Left lobe of liver (tissue), 2 donors: ENCODE data around the gene DACH1. TPM values are rescaled to one million over a fixed set of nuclear protein-coding genes. Genes with fewer than 3 reads are reported as not detected.
"Not testable (repeated sequence)": the region's sequence is repeated elsewhere in the genome, so short reads cannot be mapped to it uniquely, and the experiment has no call there.

Source experiments
- ATAC-seq: fragments of 200-7000 bp; cut with Tn5 transposase; one replicate; pipeline ENCODE4 v1.9.1; 2020; ENCODE audit warnings: mild to moderate bottlenecking, moderate library complexity
- DNase-seq: peaks from one replicate; pipeline ENCODE4 v3.0.0-alpha.2; 2020; ENCODE audit warnings: low spot score
- total RNA-seq: library from RNA; stranded (reverse); gene quantifications from one replicate; pipeline ENCODE4 v1.2.1, GENCODE V29; 2021
- donor health status: DM: no; HTN: no; CAD: no; lungs with moderate emphysema.
- donor health status: DM: no; HTN: yes; CAD: no.

The DACH1 gene
- total RNA-seq: 1.2 TPM

DNA sequence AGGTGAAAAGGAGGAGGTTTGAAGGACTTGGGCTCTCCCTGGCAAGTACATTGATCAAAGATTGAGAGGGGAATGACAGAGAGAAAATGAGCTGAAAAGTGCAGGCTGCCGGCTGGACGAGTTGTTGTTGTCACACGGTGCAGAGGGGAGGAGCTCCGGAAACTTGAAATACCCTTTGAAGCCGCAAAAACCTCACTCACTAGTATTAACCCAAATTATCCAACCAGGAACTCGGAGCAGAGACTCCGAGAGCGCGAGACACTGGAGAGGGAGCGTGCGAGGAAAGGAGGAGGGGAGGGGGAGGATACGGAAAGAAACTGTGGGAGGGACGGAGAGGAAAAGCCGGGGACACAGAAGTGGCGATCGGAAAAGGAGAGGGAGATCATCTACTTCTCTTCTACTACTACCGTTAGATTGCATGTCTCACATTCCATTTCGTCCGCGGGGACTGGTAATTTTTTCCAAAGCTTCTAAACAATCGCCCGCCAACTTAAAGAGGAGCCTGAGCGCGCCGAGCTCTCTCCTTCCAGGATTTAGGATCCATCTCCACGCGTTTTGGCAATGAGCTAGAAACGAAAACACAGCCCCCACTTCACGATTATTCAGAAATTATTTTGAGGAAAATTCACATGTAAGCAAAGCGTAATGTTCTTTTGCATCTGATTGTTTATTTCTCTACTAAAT lies at the start of gene DACH1:
DACH1 (minus strand) TSS at position 74 of the 684 bp plus-strand sequence.
- peak; percentile 68 for ATAC-seq

DNA sequence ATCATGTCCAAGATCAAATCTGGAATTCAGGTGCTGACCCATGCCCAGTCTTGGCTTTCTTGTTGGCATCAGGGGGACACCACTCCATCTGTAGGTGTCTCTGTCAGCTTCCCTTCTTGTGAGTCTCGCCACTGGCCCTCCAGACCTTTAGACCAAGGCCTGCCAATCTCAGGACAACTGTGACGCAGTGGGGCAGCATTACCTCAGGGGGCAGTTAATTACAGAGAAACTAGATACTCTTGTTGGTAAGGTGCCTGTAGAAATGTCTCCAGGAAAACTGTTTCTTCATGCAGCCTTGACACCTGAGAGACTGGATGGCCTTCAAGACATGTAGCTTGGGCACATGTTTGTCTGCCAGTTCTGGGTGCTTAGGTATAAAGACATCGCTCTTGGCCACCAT lies 46.7 kb upstream of the DACH1 start:
- DNase-seq (no peak), ATAC-seq (no peak)

More for the DNA sequence above, at the start of gene DACH1:
- peak; percentile 44 for DNase-seq

DNA sequence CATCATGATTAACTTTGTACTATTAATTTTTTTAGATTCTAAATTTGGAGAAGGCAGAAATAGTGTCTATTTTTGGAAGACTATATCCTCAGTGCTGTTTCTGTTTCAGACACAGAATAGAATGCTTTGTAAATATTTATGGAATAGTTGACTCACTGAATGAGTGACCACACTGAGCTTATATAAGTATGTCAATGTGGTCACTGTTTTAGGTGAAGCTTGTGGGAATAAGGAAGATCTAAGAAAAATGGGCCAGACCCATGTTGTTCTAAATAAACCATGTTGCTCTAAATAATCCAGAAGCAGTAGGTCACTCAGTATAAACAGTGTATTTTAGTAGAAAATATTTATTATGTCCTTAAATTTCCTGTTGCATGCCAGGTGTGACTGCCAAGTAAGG lies 45.5 kb upstream of the DACH1 start:
- ATAC-seq: no peak
- DNase-seq: no peak

DNA sequence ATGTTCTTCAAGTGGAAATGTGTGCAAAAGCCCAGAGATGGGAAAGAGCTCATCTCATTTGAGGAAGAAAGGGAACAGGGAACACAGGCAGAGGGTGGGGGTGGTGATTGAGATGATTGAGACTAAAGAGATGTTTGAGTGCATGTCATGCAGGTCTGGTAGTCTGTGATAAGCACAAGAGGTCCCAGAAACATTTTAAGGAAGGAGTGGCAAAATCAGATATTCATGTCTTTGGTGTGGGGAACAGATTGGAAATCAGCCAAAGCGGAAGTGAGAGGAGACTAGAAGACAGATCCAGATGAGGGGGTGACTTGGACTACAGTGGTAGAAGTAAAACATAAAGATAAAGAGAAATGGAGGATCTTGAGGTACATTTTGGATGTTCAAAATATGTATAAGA lies 39.4 kb upstream of the DACH1 start:
- DNase-seq (no peak), ATAC-seq (no peak)

DNA sequence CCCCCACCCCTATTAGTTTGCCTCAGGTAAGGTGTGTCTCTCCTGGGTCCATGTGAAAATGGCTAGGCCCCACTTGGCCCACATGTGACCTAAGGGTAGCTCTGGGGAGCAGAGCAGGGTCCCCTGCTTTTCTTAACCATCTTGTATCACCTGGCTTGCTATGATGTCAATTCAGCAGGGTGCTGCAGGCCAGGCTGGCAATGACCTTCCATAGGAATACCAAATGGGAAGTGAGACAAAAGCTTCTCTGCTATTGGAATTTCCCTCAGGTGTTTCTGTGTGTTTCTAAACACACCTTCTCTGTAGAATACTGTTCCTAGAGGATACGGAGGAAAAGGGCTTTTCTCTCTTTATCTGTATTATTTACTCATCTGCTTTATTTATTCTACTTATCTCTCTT lies 35.7 kb upstream of the DACH1 start:
- DNase-seq: no peak
- ATAC-seq: no peak

DNA sequence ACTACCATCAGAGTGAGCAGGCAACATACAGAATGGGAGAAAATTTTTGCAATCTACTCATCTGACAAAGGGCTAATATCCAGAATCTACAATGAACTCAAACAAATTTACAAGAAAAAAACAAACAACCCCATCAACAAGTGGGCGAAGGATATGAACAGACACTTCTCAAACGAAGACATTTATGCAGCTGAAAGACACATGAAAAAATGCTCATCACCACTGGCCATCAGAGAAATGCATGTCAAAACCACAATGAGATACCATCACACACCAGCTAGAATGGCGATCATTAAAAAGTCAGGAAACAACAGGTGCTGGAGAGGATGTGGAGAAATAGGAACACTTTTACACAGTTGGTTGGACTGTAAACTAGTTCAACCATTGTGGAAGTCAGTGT lies 26.5 kb upstream of the DACH1 start:
- not testable (repeated sequence) for DNase-seq, ATAC-seq

DNA sequence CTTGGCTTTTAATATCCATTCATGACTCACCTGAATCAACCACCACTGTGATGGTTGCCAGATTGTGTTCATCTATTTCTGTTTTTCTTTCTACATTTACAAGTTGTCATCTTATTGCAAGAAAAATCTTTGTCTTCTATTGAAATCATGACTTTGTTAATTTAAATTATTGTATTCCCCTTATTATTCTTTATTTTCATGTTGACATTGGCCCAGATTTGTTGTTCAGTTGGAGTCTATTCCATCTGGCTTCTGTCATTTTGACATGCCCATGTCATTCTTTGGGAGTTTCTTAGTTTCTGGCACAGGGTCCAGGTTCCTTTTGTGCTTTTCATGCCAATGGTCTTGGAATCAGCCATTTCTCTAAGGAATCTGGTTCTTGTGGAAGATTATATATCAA lies 19.9 kb upstream of the DACH1 start:
- DNase-seq (no peak), ATAC-seq (no peak)

DNA sequence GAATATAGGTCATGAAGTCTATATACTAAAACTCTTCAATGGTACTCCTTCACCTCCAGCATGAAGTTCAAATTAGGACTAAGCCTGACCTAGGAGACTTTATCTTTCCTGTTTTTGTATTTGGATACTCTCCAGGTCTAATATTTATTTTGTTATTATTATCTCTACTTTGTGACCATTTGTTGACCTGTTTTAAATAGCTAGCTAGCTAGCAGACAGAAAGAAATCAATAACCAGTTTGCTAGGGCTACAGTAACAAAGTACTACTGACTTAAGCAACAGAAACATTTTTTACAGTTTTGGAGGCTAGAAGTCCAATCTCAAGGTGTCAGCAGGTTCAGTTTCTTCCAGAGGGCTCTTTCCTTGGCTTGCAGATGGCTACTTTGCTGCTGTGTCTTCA lies 15.1 kb upstream of the DACH1 start:
- ATAC-seq (no peak), DNase-seq (no peak)

DNA sequence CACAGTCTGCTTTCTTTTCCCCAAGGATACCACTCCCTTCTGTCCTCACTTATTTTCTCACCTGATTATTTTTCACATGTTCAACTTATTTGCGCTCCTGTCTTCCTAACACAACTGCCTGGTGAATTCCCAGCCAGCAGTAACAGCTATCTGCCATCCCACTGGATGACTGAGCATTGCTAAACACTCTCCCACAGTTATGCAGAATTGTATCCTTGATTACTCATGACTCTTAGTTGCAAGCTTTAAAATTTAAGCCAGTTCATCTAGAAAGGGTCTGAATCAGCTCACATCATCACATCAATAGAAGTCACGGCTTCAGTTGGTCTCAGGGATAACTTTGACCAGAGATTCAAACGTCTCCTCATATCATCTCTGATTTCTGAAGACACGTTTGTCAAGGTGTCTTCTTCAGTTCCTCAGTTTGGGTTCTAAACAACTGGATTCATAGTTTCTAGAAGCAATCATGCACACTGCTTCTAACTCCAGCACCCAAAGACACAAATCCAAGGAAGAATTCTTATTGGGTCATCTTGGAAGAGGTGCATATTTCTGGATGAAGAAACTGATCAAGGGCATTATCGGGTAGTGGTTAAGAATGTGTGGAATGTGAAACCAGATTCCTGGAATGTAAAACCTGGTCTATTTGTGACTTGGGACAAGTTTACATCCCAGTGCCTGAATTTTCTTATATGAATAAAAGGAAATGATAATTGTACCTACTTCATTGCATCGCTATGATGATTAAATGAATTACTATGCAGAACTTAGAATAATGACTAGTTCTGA lies 13.9 kb upstream of the DACH1 start:
- DNase-seq (no peak), ATAC-seq (no peak)

DNA sequence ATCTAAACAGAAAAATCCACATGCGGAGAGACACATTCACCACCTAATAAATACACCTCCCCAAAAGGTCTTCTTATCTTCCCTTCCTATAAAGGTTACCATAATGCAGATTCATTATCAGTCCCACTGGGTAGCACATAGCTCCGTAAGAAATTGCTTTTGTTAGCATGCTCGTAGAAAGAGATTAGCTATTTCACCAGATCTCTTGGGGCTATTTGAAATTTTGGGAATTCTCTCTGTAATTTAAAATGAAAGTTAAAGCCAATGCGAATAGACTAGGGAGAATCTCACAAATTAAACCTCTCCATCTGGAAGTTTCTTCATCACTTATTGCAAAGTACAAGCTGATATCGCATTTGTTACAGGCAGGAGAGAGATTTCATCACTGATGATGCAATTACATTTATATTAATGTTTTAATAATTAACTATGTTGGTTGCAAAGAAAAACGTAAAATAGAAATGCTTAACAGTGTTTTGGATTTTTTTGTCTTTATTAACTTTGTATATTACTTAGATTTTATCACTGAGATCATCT lies 12.9 kb upstream of the DACH1 start:
- ATAC-seq (no peak), DNase-seq (no peak)

DNA sequence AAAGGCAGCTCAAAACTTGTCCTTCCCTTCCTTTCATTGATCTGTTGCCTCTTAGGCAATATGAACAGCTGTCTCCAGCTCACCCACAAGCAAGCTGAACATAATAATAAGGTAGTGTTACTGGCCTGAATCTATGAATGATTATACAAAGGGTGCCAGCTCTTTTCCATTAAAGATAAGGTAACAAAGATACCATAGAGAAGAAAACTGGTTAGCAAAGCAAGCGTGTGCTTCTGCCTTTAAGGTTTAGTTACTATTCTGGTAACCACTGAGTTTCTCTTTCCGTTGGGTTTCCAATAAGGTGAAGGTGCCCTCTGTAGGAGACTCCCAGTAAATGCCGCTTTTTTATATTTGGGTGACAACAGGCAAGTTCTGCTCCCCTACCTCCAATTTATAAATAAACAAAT lies 12.1 kb upstream of the DACH1 start:
- DNase-seq: no peak
- ATAC-seq: peak; percentile 90

DNA sequence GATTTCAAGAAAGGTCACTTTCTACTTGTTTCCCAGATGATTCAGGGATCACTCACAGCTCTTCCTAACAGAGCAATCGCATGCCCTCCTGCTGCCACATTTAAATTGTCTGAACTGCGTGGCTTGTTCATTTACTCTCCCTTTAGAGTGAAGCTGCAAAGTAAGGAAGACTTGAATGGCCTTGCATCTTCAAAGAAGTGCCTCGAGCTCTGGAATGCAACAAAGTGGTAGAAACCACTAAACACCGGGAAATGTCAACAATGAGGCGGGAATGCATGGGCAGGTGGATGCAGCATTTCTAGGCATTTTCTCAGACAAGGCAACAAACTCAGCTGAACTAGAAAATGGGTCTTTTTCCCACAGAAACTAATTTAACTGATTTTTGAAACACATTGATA lies 10.3 kb upstream of the DACH1 start:
- DNase-seq (no peak), ATAC-seq (no peak)

DNA sequence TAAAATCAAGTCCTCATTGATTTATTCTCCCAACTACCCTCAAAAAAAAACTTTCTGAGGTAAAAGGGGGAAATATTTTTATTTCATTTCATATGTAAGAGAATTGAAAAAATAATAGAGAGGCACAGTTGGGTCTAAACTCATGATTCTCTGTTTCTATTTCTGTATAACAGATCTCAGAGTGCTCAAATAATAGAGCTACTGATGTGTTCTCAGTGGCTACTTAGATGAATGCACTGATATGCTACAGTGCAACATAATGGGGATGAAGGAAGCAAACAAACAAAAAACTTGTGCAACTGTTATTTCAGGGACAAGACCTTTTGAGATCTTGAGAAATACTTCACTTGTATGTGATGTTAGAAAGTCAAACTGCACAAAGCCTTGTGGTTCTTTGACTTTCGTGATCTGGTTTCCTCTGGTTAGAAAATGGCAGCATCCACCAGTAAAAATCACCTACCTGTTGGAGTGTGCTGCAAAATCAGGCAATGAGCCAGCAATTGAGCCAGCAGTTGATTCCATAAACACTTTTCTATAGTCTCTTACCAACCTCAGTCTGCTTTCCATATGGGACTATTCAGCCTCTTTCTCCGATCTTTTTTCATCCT lies 9.7 kb upstream of the DACH1 start:
- DNase-seq (no peak), ATAC-seq (no peak)

DNA sequence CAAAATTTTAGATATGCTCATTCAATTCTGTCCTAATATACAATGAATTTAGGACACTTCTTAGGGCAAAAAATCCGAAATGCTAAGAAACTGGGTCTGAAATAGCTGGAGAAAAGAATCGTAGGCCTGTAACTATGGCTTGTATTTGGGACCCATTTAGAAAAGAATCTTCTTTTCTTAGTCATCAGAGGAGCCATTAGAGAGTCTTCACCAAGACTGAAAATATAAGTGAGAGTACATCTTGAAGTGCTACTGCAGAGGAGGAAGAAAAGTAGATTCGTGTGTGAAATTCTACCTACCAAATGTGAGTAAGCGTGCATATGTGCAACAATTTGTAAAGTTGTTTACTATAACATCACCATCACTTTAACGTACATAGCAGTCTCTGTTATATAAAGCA lies 8.8 kb upstream of the DACH1 start:
- DNase-seq: no peak
- ATAC-seq: no peak

DNA sequence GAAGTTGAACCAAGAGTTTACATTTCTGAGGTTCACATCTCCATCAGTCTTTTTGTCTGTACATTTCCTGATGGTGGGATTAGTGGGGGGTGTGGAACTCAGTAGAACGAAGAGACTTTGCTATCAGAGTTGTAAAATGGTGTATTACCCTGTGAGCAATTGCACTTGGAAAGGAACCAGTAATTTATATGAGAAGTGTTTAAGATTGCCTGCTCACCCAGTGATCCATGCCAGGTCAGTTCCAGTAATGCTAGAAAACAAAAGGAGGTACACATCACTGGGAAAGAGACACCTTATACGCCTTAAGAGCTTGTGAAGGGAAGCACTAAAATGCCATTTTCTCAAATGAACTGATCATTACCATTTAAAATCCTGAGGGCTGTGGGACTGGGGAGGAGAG lies 7.5 kb upstream of the DACH1 start:
- DNase-seq (no peak), ATAC-seq (no peak)

DNA sequence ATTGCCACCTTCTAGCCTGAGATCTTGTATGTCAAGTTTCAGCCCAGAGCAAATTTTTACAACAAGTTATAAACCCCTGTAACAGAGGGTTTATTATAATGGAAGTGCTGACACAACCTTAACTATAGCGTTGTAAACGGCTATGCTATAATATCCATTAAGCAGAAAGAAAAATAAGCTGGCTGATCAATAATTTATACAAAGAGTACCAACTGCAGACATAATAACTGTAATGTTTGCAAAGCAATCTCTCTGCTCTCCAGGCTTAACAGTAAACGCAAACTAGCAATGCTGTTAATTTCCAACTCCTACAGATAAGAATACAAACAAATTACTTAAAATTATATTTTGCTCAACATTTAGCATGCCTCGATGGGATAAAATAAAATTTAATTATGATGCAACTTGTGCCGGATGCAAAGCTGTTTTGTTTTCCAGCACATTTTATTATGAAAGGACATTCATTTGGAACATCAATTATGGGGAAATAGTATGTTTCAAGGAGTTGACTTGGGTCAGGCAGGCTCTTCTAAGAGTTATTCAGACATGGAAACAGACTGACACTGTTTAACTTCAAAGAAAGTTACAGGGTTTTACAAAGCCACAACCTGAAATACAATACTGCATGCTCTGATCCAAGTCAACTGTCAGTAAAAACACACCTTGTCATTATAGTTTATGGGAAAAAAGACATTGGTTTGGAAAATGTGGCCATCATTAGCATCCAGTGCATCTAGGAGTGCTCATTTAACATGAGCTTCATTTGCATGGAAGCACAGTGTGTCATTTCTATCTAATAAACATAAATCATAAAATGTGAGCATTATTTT lies 6.6 kb upstream of the DACH1 start:
- DNase-seq (no peak), ATAC-seq (no peak)

DNA sequence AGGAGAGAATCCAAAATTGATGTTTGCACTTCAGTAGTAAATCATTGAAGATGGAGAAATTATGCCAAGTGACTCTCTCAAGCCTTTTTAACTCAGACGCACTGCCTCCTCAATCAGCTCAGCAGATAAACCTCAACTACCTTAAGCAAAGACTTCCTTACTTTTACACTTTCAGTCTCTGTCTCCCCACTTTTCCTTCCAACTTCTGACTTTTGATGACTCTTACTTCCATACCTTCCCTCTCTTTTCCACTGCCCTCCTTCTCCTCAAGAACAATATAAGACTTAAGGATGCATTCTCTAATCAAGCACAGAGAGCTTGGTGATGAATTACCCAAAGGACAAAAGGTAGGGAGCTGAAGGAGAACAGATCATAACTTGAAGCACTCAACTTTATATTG lies 4.8 kb upstream of the DACH1 start:
- no peak for ATAC-seq
- DNase-seq: no peak

DNA sequence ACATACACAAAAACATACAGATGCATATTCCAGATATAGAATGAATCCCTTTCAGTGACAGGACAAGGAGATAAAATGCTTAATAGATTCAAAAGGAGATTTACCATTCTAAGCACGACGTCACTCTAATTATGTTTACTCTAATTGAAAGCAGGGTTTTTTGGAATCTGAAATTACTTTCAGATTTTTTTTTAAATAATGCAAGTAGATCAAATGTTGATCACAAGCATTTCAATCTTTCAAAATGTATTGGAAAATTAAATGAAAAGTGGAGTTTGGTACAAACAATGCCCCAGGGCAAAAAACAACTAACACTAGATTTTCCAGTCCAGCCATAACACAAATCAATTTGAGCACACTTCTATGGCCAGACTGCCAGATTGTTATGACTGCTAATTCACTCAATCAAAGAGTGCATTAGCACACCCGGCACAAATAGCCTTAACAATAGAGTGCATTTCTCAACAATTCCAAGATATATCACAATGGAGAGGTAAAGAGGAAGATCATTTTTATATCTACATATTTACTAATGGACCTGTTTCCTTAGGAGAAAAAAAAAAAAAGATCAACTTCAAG lies 4.3 kb upstream of the DACH1 start:
- ATAC-seq (no peak), DNase-seq (no peak)

DNA sequence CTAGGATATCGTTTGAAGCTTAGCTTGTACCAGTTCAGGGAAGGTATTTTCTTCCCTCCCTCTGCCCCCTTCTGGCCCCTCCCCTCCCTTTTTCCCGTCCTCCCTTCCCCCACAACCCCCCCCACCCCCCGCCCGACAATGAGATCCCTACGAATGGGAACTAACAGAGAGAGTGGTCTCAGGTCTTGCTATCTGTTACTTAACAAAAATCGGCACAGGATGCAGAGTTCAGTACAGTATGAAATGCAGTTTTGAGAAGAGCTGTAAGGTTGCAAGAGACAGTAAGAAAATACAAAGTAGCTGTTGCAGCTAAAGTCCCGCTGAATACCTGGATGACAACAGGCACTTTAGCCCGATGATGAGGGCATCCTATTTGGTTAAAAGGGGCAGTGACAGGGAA lies 3.1 kb upstream of the DACH1 start:
- ATAC-seq (no peak), DNase-seq (no peak)

DNA sequence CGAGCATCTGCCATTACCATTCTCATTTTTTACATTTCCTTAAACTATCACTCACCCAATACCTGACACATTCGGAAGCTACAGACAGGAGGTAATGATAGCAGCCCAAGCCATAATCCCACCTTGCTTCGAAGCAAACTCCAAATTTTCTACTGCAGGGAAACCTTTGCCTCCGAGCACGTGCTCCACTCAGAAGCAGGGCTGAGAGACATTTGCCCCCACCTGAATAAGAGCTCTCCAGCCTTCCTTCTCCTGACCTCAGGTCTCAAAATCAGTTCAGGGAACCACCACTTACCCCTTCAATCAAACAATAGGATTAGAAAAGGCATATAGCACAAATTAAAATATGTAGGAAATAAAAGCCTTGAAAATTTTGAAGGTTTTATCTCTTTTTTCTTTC lies 2.3 kb upstream of the DACH1 start:
- DNase-seq (no peak), ATAC-seq (no peak)
